ENCODE measurements around the gene CLEC7A. TPM values are rescaled to one million over a fixed set of nuclear protein-coding genes. Genes with fewer than 3 reads are reported as not detected.

CLEC7A gene
- total RNA-seq, 1 experiment from 2014 or later: not detected

DNA sequence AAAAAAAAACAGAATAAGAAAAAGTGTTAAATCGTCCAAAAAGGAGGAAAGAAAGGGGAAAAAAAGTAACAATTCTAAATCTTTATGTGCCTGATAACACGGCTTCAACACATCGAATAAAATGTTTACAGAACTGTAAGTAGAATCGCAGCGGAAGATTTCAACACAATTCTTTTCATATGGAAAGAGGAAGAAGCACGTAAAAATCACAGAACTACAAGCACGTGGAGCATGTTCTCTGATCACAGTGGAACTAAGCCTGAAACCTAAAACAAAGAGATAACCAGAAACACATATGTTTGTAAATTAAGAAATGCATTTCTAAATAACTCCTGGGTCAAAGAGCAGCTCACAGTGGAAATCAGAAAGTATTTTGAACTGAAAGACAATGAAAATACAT lies 8.7 kb downstream of the CLEC7A start:
- H3K4me2 ChIP-seq (ENCODE audit: insufficient read depth, insufficient read length, low read length): no peak overlapping the region
- WGBS (ENCODE audit: extremely low coverage, insufficient read length, low lambda C conversion rate): no CpG with 5 or more reads among the region's 7 CpGs
- H3K18ac ChIP-seq (ENCODE audit: insufficient read length, low read depth, low read length): no peak overlapping the region

More for the DNA sequence above, 8.7 kb downstream of the CLEC7A start:
- H3K9me3 Mint-ChIP-seq: no peaks in the 10 kb centered on the region; a peak in 2 of 5 replicates
- H2BK12ac ChIP-seq (ENCODE audit: insufficient read length, low read depth, low read length): no peak overlapping the region
- H3K9me3 ChIP-seq (ENCODE audit: control insufficient read depth, low read depth, low read length): no peaks in the 10 kb centered on the region
- H3K4ac ChIP-seq (ENCODE audit: low read depth, low read length): no peak overlapping the region
- H3K79me1 ChIP-seq (ENCODE audit: insufficient read depth, low read depth, low read length, poor library complexity, severe bottlenecking): no peaks in the 10 kb centered on the region
- H3K36me3 Mint-ChIP-seq (ENCODE audit: insufficient read depth in 1 of 3, low read depth in 3 of 3): no peaks in the 10 kb centered on the region
- H2BK5ac ChIP-seq (ENCODE audit: insufficient read length, low read length): no peak overlapping the region
- no peaks in the 10 kb centered on the region for H3K27me3 ChIP-seq (ENCODE audit: insufficient read depth, low read length)
- no peak overlapping the region for H4K8ac ChIP-seq (replicated peaks; ENCODE audit: insufficient read length, low read depth, low read length)
- H3K9ac ChIP-seq (ENCODE audit: extremely low read depth, insufficient read length, low read length): no peak overlapping the region
- H4K5ac ChIP-seq (ENCODE audit: insufficient read length, low read depth, low read length): no peak overlapping the region
- no peak overlapping the region for H3K56ac ChIP-seq (ENCODE audit: insufficient read length, low read depth, low read length)
- no peak overlapping the region for H2BK20ac ChIP-seq (ENCODE audit: low read depth, low read length, poor library complexity, severe bottlenecking)
- H3K27me3 Mint-ChIP-seq (ENCODE audit: low read depth): no peaks in the 10 kb centered on the region
- H3K27ac Mint-ChIP-seq: no peak overlapping the region
- H4K20me1 ChIP-seq (ENCODE audit: control insufficient read depth, insufficient read depth, insufficient read length): no peaks in the 10 kb centered on the region
- H3K23me2 ChIP-seq (ENCODE audit: insufficient read length, low read depth, low read length, poor library complexity, severe bottlenecking): no peaks in the 10 kb centered on the region
- no peak overlapping the region for H2BK120ac ChIP-seq (ENCODE audit: low read depth, low read length, poor library complexity, severe bottlenecking)
- no peak overlapping the region for H3K23ac ChIP-seq (ENCODE audit: insufficient read length, low read depth, low read length)
- DNase-seq: no peak
- H3K4me1 ChIP-seq (ENCODE audit: insufficient read depth, low read length): no peaks in the 10 kb centered on the region
- no peak overlapping the region for H3K27ac ChIP-seq (ENCODE audit: insufficient read length, low read depth, low read length)
- H2AFZ ChIP-seq (ENCODE audit: low read length): no peak overlapping the region
- H2BK15ac ChIP-seq (ENCODE audit: low read depth, low read length): no peak overlapping the region
- H3K4me1 Mint-ChIP-seq: no peaks in the 10 kb centered on the region
- no peak overlapping the region for H3K14ac ChIP-seq (ENCODE audit: insufficient read depth, low read length)
- H3K4me3 Mint-ChIP-seq: no peak overlapping the region
- no peak overlapping the region for H4K91ac ChIP-seq (ENCODE audit: insufficient read length, low read depth, low read length)
- no peaks in the 10 kb centered on the region for H3K79me2 ChIP-seq (ENCODE audit: insufficient read depth, low read length)
- TF ChIP-seq CTCF (conservative IDR thresholded peaks at IDR 0.05): no peak
- H3T11ph ChIP-seq (ENCODE audit: low read length): no peak overlapping the region
- H2AK5ac ChIP-seq (ENCODE audit: insufficient read length, low read length): no peak overlapping the region
